ENCODE measurements around the gene PRKN.

- no peak for TF ChIP-seq GATA2 (IDR thresholded peaks at IDR 0.05; ENCODE audit: low read depth, low read length)
- TF ChIP-seq GATA3 (IDR thresholded peaks at IDR 0.05; ENCODE audit: low read depth, low read length): no peak
These were observed 1187.0 kb downstream of the PRKN start for GRCh38 chr6:161540532-161540931.
